SU-DHL-6 (cell line): Measurements from ENCODE around the gene SETBP1.

Source experiments
- H2AFZ ChIP-seq: fragments of 200-600 bp; sonication (generic); 2 replicates; pipeline ENCODE4 v1.6.1; 2014; ENCODE audit warnings: low read depth, mild to moderate bottlenecking, moderate library complexity, mixed read lengths, antibody characterized with exemption, low read length; ENCODE audit not compliant: severe bottlenecking
- H3F3A ChIP-seq: fragments of 200-600 bp; shearing (Covaris generic); 2 replicates; pipeline ENCODE4 v1.6.0; 2016; ENCODE audit warnings: antibody characterized with exemption, mild to moderate bottlenecking; ENCODE audit not compliant: insufficient read depth
- H3K27ac ChIP-seq: fragments of 200-600 bp; sonication (generic); 2 replicates; pipeline ENCODE4 v1.5.1; 2016; ENCODE audit warnings: low read depth, mild to moderate bottlenecking, low read length, moderate library complexity, mixed read lengths
- H3K27me3 ChIP-seq: fragments of 200-600 bp; sonication (generic), shearing (Covaris generic); 2 replicates; pipeline ENCODE4 v1.6.0; 2014; ENCODE audit warnings: mild to moderate bottlenecking, low read length
- H3K36me3 ChIP-seq: fragments of 200-600 bp; sonication (generic); 2 replicates; pipeline ENCODE4 v1.6.1; 2014; ENCODE audit warnings: mild to moderate bottlenecking, low read length, mixed read lengths
- H3K4me2 ChIP-seq: fragments of 300-600, 200-600 bp; shearing (Covaris generic), sonication (generic); 2 replicates; pipeline ENCODE4 v1.6.0; 2014; ENCODE audit warnings: low read length, low read depth, mild to moderate bottlenecking; ENCODE audit not compliant: poor library complexity, severe bottlenecking
- H3K4me3 ChIP-seq: fragments of 200-600 bp; sonication (generic); 2 replicates; pipeline ENCODE4 v1.5.1; 2014; ENCODE audit warnings: antibody characterized with exemption, low read length, mild to moderate bottlenecking, mixed read lengths; ENCODE audit not compliant: insufficient read depth, poor library complexity, severe bottlenecking
- H3K79me2 ChIP-seq: fragments of 200-600 bp; sonication (generic); 2 replicates; pipeline ENCODE4 v1.6.1; 2014; ENCODE audit warnings: mild to moderate bottlenecking, low read length, moderate library complexity; ENCODE audit not compliant: insufficient read depth
- H3K9ac ChIP-seq: fragments of 200-600 bp; sonication (generic); 2 replicates; pipeline ENCODE4 v1.7.0; 2014; ENCODE audit warnings: mild to moderate bottlenecking, low read length
- H3K9me2 ChIP-seq: fragments of 200-600 bp; sonication (generic); replicated peaks from 2 replicates; pipeline ENCODE4 v1.6.1; 2014; ENCODE audit warnings: low read length; ENCODE audit not compliant: insufficient read depth
- H3K9me3 ChIP-seq: fragments of 200-600 bp; sonication (generic); 2 replicates; pipeline ENCODE4 v1.6.1; 2014; ENCODE audit warnings: low read length, mixed read lengths; ENCODE audit not compliant: insufficient read depth
- H4K20me1 ChIP-seq: fragments of 200-600 bp; sonication (generic); 2 replicates; pipeline ENCODE4 v1.6.1; 2014; ENCODE audit warnings: low read depth, mild to moderate bottlenecking, antibody characterized with exemption, low read length, moderate library complexity, mixed read lengths
- EZH2phosphoT487 ChIP-seq: fragments of 200-600 bp; sonication (generic), shearing (Covaris generic); conservative IDR thresholded peaks from 2 replicates; pipeline ENCODE4 v1.6.1; 2018; ENCODE audit warnings: mild to moderate bottlenecking, antibody characterized with exemption, low read length, moderate library complexity, mixed read lengths
- TF ChIP-seq, protein P1 (sequence below): fragments of 200-600 bp; sonication (generic); IDR thresholded peaks from one replicate; pipeline ENCODE4 v1.5.1; 2017; ENCODE audit warnings: antibody characterized with exemption, mild to moderate bottlenecking, low read length, moderate library complexity; ENCODE audit not compliant: insufficient read depth, poor library complexity, severe bottlenecking

Gene SETBP1

GRCh38 chr18:44708451-44709083 lies 27.9 kb downstream of the SETBP1 start:
- H3K27me3 ChIP-seq: no peaks in the 10 kb centered on the region
- H3K79me2 ChIP-seq: no peaks in the 10 kb centered on the region
- H4K20me1 ChIP-seq: no peaks in the 10 kb centered on the region
- H2AFZ ChIP-seq: no peak overlapping the region
- H3K9ac ChIP-seq: no peak overlapping the region
- H3K4me3 ChIP-seq: no peak overlapping the region
- TF ChIP-seq, protein P1, sequence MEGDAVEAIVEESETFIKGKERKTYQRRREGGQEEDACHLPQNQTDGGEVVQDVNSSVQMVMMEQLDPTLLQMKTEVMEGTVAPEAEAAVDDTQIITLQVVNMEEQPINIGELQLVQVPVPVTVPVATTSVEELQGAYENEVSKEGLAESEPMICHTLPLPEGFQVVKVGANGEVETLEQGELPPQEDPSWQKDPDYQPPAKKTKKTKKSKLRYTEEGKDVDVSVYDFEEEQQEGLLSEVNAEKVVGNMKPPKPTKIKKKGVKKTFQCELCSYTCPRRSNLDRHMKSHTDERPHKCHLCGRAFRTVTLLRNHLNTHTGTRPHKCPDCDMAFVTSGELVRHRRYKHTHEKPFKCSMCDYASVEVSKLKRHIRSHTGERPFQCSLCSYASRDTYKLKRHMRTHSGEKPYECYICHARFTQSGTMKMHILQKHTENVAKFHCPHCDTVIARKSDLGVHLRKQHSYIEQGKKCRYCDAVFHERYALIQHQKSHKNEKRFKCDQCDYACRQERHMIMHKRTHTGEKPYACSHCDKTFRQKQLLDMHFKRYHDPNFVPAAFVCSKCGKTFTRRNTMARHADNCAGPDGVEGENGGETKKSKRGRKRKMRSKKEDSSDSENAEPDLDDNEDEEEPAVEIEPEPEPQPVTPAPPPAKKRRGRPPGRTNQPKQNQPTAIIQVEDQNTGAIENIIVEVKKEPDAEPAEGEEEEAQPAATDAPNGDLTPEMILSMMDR: no peak
- no peak for TF ChIP-seq EZH2phosphoT487
- no peak overlapping the region for H3K4me2 ChIP-seq
- H3K9me2 ChIP-seq: no peaks in the 10 kb centered on the region
- H3F3A ChIP-seq: no peaks in the 10 kb centered on the region
- H3K9me3 ChIP-seq: no peaks in the 10 kb centered on the region
- H3K36me3 ChIP-seq: no peaks in the 10 kb centered on the region
- H3K27ac ChIP-seq: no peak overlapping the region

DNA sequence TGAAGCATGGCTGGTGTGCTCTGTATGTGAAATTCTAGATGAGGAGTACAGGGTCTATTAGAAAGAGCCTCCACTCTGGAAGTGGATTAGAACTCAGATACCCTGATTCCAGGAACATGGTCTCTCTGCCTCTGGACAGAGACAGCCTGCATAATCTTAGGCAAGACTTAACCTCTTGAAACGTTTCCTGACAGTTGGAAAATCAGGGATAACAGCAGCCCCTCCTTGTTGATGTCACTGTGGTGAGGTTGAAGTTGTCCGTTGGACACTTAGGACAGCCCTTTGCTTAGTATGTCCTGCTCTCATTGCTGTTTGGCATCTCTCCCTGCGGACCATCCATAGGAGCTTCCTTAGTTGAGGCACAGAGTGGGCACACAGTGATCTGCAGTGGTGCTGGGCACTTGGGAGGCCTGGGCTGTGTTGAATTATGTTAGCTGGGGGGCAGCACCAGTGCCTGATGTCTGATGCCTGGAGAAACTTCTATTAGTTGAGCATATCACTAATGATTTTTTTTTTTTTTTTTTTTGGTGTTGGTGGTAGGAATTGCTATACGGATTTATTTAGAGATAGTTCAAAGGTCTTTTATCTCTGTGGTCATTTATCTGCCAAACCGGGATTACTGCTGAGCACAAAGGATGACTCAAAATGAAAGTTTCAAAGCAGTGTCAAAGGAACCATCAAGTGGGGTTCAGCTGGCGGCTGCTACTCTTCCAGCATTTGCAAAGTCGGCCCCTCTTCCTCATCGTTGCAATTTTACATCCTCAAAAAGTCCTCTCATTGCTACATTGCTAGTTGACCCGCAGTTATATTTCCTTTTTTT lies 28.8 kb downstream of the SETBP1 start:
- H3K27ac ChIP-seq: no peak overlapping the region
- no peak overlapping the region for H3K4me3 ChIP-seq
- no peaks in the 10 kb centered on the region for H3K79me2 ChIP-seq
- no peaks in the 10 kb centered on the region for H3K9me2 ChIP-seq
- H3K9me3 ChIP-seq: no peaks in the 10 kb centered on the region
- no peak overlapping the region for H3K9ac ChIP-seq
- H3F3A ChIP-seq: no peaks in the 10 kb centered on the region
- H2AFZ ChIP-seq: no peak overlapping the region
- no peaks in the 10 kb centered on the region for H3K36me3 ChIP-seq
- H3K4me2 ChIP-seq: no peak overlapping the region
- H3K27me3 ChIP-seq: no peaks in the 10 kb centered on the region
- TF ChIP-seq EZH2phosphoT487: no peak
- TF ChIP-seq, protein P1: no peak
- no peaks in the 10 kb centered on the region for H4K20me1 ChIP-seq

GRCh38 chr18:44710931-44711330 lies 30.2 kb downstream of the SETBP1 start:
- Histone ChIP-seq H3K9me2 (no peaks in the 10 kb centered on the region), H3K9ac (no peak overlapping the region), H3K27ac (no peak overlapping the region), H3K27me3 (no peaks in the 10 kb centered on the region), H3K9me3 (no peaks in the 10 kb centered on the region), H3K4me3 (no peak overlapping the region), H3K79me2 (no peaks in the 10 kb centered on the region), H2AFZ (no peak overlapping the region), H3K4me2 (no peak overlapping the region), H4K20me1 (no peaks in the 10 kb centered on the region), H3K36me3 (no peaks in the 10 kb centered on the region), H3F3A (no peaks in the 10 kb centered on the region)
- TF ChIP-seq EZH2phosphoT487: no peak
- TF ChIP-seq, protein P1: no peak
